ENCODE data around the gene CST9. TPM values are rescaled to one million over a fixed set of nuclear protein-coding genes. Genes with fewer than 3 reads are reported as not detected.

Gene CST9
- total RNA-seq, 1 experiment from 2014 or later, result not detected

DNA sequence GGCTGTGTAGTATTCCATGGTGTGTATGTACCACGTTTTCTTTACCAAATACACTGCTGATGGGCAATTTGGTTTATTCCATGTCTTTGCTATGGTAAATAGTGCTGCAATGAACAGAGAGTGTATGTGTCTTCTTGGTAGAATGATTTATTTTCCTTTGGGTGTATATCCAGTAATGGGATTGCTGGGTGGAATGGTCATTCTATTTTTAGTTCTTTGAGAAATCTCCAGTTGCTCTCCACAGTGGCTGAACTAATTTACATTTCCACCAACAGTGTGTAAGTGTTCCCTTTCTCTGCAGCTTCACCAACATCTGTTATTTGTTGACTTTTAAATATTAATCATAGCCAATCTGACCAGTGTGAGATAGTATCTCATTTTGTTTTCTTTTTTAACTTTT, 51.3 kb downstream of the CST9 start:
- DNase-seq (ENCODE audit: extremely low read depth, low read depth), result no peak

Other genes starting within 250 kb of the CST9 start
- 10.8 and 17.8 TPM in 2 replicates for gene GZF1, start 243.7 kb downstream of the CST9 start, total RNA-seq (2014; rRNA removed; shearing (Covaris generic))
- 13.1 and 15.8 TPM in 2 replicates for gene NAPB, start 184.4 kb downstream of the CST9 start, total RNA-seq (2014; rRNA removed; shearing (Covaris generic))
- gene CSTL1, start 166.2 kb downstream of the CST9 start, total RNA-seq (2014; rRNA removed; shearing (Covaris generic)), result not detected in 2 replicates
- gene CST11, start 153.0 kb downstream of the CST9 start, total RNA-seq (2014; rRNA removed; shearing (Covaris generic)), result not detected in 2 replicates
- not detected in 2 replicates for gene CST8, start 114.8 kb downstream of the CST9 start, total RNA-seq (2014; rRNA removed; shearing (Covaris generic))
- gene CST9L, start 37.4 kb downstream of the CST9 start, total RNA-seq (2014; rRNA removed; shearing (Covaris generic)), result not detected in 2 replicates
- gene CST3, start 32.0 kb upstream of the CST9 start, total RNA-seq (2014; rRNA removed; shearing (Covaris generic)), result 225 and 267 TPM in 2 replicates
- gene CST4, start 83.1 kb upstream of the CST9 start, total RNA-seq (2014; rRNA removed; shearing (Covaris generic)), result 0.42 TPM in 1 of 2 replicates, not detected in the other
- not detected in 2 replicates for gene CST1, start 145.0 kb upstream of the CST9 start, total RNA-seq (2014; rRNA removed; shearing (Covaris generic))
- gene CST2, start 220.8 kb upstream of the CST9 start, total RNA-seq (2014; rRNA removed; shearing (Covaris generic)), result 0.78 TPM in 1 of 2 replicates, not detected in the other